ENCODE data around the gene DMRTA2.

Gene DMRTA2

GRCh38 chr1:50422946-50423669 is at the start of gene DMRTA2:
Gene DMRTA2 (minus strand): TSS chr1:50423443. CDS start chr1:50421536, 1,907 bp downstream.
- Mint-ChIP-seq H3K9me3 (no peaks in the 10 kb centered on the region), H3K4me1 (ENCODE audit: low read depth) (peaks cover 26% of the 10 kb centered on the region), H3K36me3 (ENCODE audit: low read depth) (peaks cover 4% of the 10 kb centered on the region), H3K4me3 (peak within 1 kb of the TSS; percentile 87), H3K27ac (peak within 1 kb of the TSS; percentile 76), H3K27me3 (ENCODE audit: low read depth) (peaks cover 81% of the 10 kb centered on the region)
- DNase-seq (ENCODE audit: low spot score): no peak

GRCh38 chr1:50471967-50472366 is 48.7 kb upstream of the DMRTA2 start:
- no peak overlapping the region for H3K27ac Mint-ChIP-seq
- peaks cover 5% of the 10 kb centered on the region for H3K36me3 Mint-ChIP-seq (ENCODE audit: low read depth)
- no peaks in the 10 kb centered on the region for H3K4me1 Mint-ChIP-seq (ENCODE audit: low read depth)
- DNase-seq (ENCODE audit: low spot score): no peak
- no peak overlapping the region for H3K4me3 Mint-ChIP-seq
- no peaks in the 10 kb centered on the region for H3K27me3 Mint-ChIP-seq (ENCODE audit: low read depth)
- H3K9me3 Mint-ChIP-seq: no peaks in the 10 kb centered on the region

DNA sequence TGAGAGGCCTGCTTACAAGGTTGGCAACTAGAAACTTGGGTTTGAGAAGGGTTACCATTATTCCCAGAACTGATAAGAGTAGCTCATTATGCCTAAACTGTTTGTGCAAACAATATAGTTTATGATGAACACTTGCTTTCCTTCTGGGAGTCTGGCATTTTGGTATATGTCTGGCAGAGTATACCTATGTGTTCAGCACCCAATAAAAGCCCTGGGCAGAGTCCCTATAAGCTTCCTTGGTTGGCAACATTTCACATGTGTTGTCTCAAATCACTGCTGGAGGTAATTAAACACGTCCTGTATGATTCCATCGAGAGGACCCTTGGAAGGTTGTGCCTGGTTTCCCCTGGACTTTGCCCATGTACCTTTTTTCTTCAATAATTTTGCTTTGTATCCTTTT is 39.7 kb upstream of the DMRTA2 start:
- Mint-ChIP-seq H3K4me1 (ENCODE audit: low read depth) (no peaks in the 10 kb centered on the region), H3K36me3 (ENCODE audit: low read depth) (no peaks in the 10 kb centered on the region), H3K27me3 (ENCODE audit: low read depth) (no peaks in the 10 kb centered on the region), H3K27ac (no peak overlapping the region), H3K4me3 (no peak overlapping the region), H3K9me3 (no peaks in the 10 kb centered on the region)
- no peak for DNase-seq (ENCODE audit: low spot score)

GRCh38 chr1:50458507-50458906 is 35.3 kb upstream of the DMRTA2 start:
- Mint-ChIP-seq H3K4me3 (no peak overlapping the region), H3K36me3 (ENCODE audit: low read depth) (no peaks in the 10 kb centered on the region), H3K27ac (no peak overlapping the region), H3K4me1 (ENCODE audit: low read depth) (no peaks in the 10 kb centered on the region), H3K27me3 (ENCODE audit: low read depth) (no peaks in the 10 kb centered on the region), H3K9me3 (no peaks in the 10 kb centered on the region)
- DNase-seq (ENCODE audit: low spot score): no peak

DNA sequence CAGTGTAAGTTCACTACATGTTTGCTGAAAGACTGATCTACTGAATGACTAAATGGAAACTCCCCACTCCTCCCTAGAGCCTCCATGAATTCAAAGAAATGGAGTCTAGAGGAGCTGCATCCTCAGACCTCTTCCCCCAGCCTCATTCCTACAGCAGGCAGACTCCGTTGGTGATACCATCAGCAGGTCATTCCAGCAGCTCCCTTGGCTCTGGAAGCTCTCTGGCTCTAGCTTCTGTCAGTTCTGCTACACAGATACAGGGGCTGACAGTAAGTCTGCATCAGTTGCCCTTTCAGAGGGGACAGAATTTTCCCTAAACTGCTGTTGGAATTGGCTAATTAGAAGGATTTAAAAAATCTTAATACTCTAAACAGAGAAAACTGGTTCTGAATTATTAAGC is 31.7 kb upstream of the DMRTA2 start:
- H3K27ac Mint-ChIP-seq: no peak overlapping the region
- H3K27me3 Mint-ChIP-seq (ENCODE audit: low read depth): no peaks in the 10 kb centered on the region
- no peaks in the 10 kb centered on the region for H3K36me3 Mint-ChIP-seq (ENCODE audit: low read depth)
- H3K4me3 Mint-ChIP-seq: no peak overlapping the region
- DNase-seq (ENCODE audit: low spot score): no peak
- peaks cover 6% of the 10 kb centered on the region for H3K4me1 Mint-ChIP-seq (ENCODE audit: low read depth)
- H3K9me3 Mint-ChIP-seq: no peaks in the 10 kb centered on the region

- Mint-ChIP-seq H3K36me3 (ENCODE audit: low read depth) (no peaks in the 10 kb centered on the region), H3K27ac (no peak overlapping the region), H3K27me3 (ENCODE audit: low read depth) (no peaks in the 10 kb centered on the region), H3K9me3 (no peaks in the 10 kb centered on the region), H3K4me3 (no peak overlapping the region), H3K4me1 (ENCODE audit: low read depth) (peaks cover 6% of the 10 kb centered on the region)
- DNase-seq (ENCODE audit: low spot score): no peak
These were observed 30.0 kb upstream of the DMRTA2 start for GRCh38 chr1:50453266-50453665.

DNA sequence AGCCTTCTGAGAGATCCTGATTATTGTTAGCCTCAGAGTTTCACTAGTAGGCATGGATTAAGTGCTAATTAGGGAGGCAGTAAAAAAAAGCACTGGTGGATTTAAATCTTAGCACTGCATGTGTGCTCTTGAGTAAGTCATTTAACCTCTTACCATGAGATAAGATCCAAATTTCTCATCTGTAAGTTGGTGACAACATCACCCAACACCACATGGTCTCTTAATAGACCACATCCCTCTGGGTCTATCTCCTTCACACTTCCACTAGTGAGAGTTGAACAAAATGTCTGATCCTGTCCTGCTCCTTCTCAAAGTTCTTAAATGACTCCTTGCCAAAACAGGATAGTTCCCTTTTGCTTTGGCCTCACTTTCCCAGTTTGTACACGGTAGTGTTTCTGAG is 29.5 kb upstream of the DMRTA2 start:
- Mint-ChIP-seq H3K27ac (no peak overlapping the region), H3K27me3 (ENCODE audit: low read depth) (no peaks in the 10 kb centered on the region), H3K36me3 (ENCODE audit: low read depth) (no peaks in the 10 kb centered on the region), H3K9me3 (no peaks in the 10 kb centered on the region), H3K4me3 (no peak overlapping the region), H3K4me1 (ENCODE audit: low read depth) (peaks cover 6% of the 10 kb centered on the region)
- no peak for DNase-seq (ENCODE audit: low spot score)

DNA sequence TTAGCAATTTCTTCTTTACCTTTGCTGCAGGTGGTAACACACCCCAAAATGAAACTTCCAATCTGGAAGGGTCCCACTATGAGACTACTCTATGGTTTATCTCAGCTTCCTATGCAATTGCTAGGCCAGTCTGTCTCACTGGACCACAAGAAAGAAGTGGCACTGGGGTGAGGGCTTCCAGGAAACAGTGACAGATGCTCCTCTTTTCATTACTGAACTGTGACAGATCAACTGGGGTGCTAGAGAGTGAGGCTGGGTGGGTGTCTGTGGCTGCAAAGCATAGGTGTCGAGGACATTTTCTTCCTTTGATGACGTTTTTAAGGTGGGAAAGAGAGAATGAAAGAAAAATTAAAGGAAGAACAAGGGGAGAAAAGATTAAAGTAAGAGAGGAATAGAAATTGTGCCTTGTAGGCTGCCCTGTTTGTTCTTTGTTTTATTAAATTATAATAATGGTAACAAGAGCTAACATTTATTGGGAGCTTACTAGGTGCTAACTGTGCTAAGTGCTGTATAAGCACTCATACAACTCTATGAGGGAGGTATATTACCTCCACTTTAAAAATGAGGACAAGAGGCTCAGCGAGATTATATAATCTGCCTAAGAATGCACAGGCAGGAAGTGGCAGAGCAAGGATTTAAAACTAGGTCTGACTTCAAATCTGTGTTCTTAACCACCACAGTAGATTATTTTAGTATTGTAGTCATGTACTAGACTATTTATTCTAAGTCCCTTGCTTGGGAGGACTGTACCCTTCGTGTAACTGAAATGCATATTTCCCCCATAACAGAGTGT is 27.8 kb upstream of the DMRTA2 start:
- H3K27me3 Mint-ChIP-seq (ENCODE audit: low read depth): no peaks in the 10 kb centered on the region
- H3K4me3 Mint-ChIP-seq: no peak overlapping the region
- no peak overlapping the region for H3K27ac Mint-ChIP-seq
- DNase-seq (ENCODE audit: low spot score): no peak
- H3K9me3 Mint-ChIP-seq: no peaks in the 10 kb centered on the region
- peaks cover 6% of the 10 kb centered on the region for H3K4me1 Mint-ChIP-seq (ENCODE audit: low read depth)
- no peaks in the 10 kb centered on the region for H3K36me3 Mint-ChIP-seq (ENCODE audit: low read depth)

- no peak overlapping the region for H3K4me3 Mint-ChIP-seq
- H3K4me1 Mint-ChIP-seq (ENCODE audit: low read depth): peaks cover 6% of the 10 kb centered on the region
- no peak for DNase-seq (ENCODE audit: low spot score)
- H3K9me3 Mint-ChIP-seq: no peaks in the 10 kb centered on the region
- H3K36me3 Mint-ChIP-seq (ENCODE audit: low read depth): no peaks in the 10 kb centered on the region
- H3K27ac Mint-ChIP-seq: no peak overlapping the region
- no peaks in the 10 kb centered on the region for H3K27me3 Mint-ChIP-seq (ENCODE audit: low read depth)
These were observed 24.7 kb upstream of the DMRTA2 start for GRCh38 chr1:50447961-50448360.

- H3K4me1 Mint-ChIP-seq (ENCODE audit: low read depth): no peaks in the 10 kb centered on the region
- H3K27ac Mint-ChIP-seq: no peak overlapping the region
- no peaks in the 10 kb centered on the region for H3K9me3 Mint-ChIP-seq
- H3K36me3 Mint-ChIP-seq (ENCODE audit: low read depth): peaks cover 14% of the 10 kb centered on the region
- no peak overlapping the region for H3K4me3 Mint-ChIP-seq
- no peaks in the 10 kb centered on the region for H3K27me3 Mint-ChIP-seq (ENCODE audit: low read depth)
- DNase-seq (ENCODE audit: low spot score): no peak
These were observed 17.9 kb upstream of the DMRTA2 start for GRCh38 chr1:50441183-50441582.

GRCh38 chr1:50438945-50439344 is 15.7 kb upstream of the DMRTA2 start:
- no peak overlapping the region for H3K4me3 Mint-ChIP-seq
- no peak for DNase-seq (ENCODE audit: low spot score)
- H3K9me3 Mint-ChIP-seq: no peaks in the 10 kb centered on the region
- H3K27ac Mint-ChIP-seq: no peak overlapping the region
- no peaks in the 10 kb centered on the region for H3K4me1 Mint-ChIP-seq (ENCODE audit: low read depth)
- peaks cover 17% of the 10 kb centered on the region for H3K36me3 Mint-ChIP-seq (ENCODE audit: low read depth)
- no peaks in the 10 kb centered on the region for H3K27me3 Mint-ChIP-seq (ENCODE audit: low read depth)

DNA sequence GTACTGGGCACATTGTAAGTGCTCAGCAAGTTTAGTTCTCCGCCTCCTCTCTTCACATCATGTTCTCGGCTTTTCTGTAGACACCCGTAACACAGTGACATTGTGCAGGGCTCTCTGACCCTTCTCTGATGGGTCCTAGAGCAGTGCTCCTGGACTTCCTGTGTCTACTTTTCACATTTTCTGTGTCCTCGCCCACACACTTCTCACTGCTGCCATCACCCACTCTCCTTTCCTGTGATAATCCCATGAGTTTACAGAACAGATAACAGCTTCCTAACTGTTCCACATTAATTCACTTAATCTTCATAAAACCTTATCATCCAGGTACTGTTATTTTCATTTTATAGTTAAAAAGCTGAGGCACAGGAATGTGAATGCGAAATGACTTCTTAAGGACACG is 13.2 kb upstream of the DMRTA2 start:
- H3K4me3 Mint-ChIP-seq: no peak overlapping the region
- no peaks in the 10 kb centered on the region for H3K4me1 Mint-ChIP-seq (ENCODE audit: low read depth)
- H3K27ac Mint-ChIP-seq: no peak overlapping the region
- H3K27me3 Mint-ChIP-seq (ENCODE audit: low read depth): peaks cover 18% of the 10 kb centered on the region
- DNase-seq (ENCODE audit: low spot score): no peak
- H3K9me3 Mint-ChIP-seq: no peaks in the 10 kb centered on the region
- peaks cover 17% of the 10 kb centered on the region for H3K36me3 Mint-ChIP-seq (ENCODE audit: low read depth)

DNA sequence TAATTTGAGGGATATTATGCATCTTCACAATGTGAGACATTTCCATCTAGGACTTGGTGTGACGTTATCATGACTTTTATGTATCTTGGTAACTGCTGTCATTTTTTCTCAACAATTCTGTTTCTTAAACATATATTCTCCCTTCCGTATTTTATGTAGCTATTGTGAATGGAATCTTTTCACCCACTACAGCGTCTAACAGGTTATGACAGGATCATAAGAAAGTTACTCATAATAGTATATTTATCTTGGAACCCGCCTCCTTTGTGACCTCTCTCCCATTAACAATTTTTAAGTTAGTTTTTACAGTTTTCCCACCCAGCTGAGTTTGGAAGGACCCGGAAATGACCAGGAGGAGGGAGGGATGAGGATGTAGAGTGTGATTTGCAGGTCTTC is 6.8 kb upstream of the DMRTA2 start:
- no peak for DNase-seq (ENCODE audit: low spot score)
- Mint-ChIP-seq H3K9me3 (no peaks in the 10 kb centered on the region), H3K36me3 (ENCODE audit: low read depth) (peaks cover under 1% of the 10 kb centered on the region), H3K4me1 (ENCODE audit: low read depth) (peaks cover 4% of the 10 kb centered on the region), H3K27me3 (ENCODE audit: low read depth) (peaks cover 80% of the 10 kb centered on the region), H3K27ac (no peak overlapping the region), H3K4me3 (no peak overlapping the region)

DNA sequence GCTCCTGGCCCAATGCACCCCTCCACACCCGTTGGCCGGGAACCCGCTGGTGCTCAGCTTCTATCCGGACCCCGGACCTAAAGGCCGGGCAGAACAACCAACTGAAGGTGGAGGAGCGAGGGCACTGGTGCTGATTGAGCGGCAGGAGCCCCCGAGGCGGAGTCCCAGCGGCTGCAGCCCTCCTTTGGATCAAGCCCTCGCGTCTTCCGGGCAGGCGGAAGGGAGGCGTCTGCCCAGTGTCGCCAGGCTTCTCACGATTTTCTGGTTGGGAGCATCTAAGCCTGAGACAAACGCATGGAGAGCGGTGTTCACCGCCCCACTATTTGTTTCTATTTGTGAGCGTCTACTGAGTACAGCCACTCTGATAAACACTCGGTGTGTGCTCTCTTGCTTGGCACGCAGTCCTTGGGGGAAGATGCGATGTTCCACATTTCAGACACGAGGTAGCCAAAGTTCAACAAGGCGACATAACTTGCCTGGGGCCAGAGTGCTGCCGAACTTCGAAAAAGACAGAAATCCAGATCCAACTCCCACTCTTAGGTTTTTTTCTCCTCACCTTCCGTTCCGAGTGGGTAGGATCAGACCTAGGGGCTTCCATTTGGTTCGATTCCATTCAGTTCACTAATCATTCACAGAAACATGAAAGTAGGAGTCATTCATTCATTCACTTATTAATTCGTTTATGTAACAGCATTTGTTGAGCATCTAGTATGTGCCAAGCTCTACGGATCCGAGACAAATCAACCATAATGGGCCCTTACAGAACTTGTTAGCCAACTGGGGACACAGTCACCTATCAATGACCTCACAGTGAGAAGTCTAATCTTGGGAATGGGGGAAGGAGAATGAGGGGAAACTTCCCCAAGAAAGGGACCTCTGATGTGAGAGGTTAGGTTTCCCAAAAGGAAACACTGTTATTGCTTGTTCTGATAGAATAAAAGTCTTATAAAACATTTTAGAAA is 4.9 kb upstream of the DMRTA2 start:
- H3K27me3 Mint-ChIP-seq (ENCODE audit: low read depth): peaks cover 93% of the 10 kb centered on the region
- no peaks in the 10 kb centered on the region for H3K9me3 Mint-ChIP-seq
- H3K36me3 Mint-ChIP-seq (ENCODE audit: low read depth): no peaks in the 10 kb centered on the region
- no peak overlapping the region for H3K4me3 Mint-ChIP-seq
- H3K27ac Mint-ChIP-seq: no peak overlapping the region
- peaks cover 16% of the 10 kb centered on the region for H3K4me1 Mint-ChIP-seq (ENCODE audit: low read depth)
- no peak for DNase-seq (ENCODE audit: low spot score)
